ENCODE results near the gene THSD7B.
"Not testable (repeated sequence)": the region's sequence is repeated elsewhere in the genome, so short reads cannot be mapped to it uniquely, and the experiment has no call there.

THSD7B gene

GRCh38 chr2:137444970-137445369 is 679.6 kb downstream of the THSD7B start:
- no peak for DNase-seq

- no peak for DNase-seq
Observed at GRCh38 chr2:137449454-137449853, 684.1 kb downstream of the THSD7B start.

GRCh38 chr2:137454886-137455285 is 689.5 kb downstream of the THSD7B start:
- DNase-seq = no peak

GRCh38 chr2:137467246-137467862 is 702.0 kb downstream of the THSD7B start:
- no peak for DNase-seq

GRCh38 chr2:137493261-137493660 is 727.9 kb downstream of the THSD7B start:
- DNase-seq = no peak

- DNase-seq = no peak
Observed at GRCh38 chr2:137500599-137500998, 735.3 kb downstream of the THSD7B start.

GRCh38 chr2:137507237-137507636 is 741.9 kb downstream of the THSD7B start:
- no peak for DNase-seq

- no peak for DNase-seq
Observed at GRCh38 chr2:137508739-137509384, 743.5 kb downstream of the THSD7B start.

- DNase-seq = no peak
Observed at GRCh38 chr2:137511526-137511925, 746.2 kb downstream of the THSD7B start.

GRCh38 chr2:137521653-137522619 is 756.6 kb downstream of the THSD7B start:
- no peak for DNase-seq

GRCh38 chr2:137522620-137523011 is 757.3 kb downstream of the THSD7B start:
- DNase-seq = no peak

- no peak for DNase-seq
Observed at GRCh38 chr2:137523931-137524330, 758.6 kb downstream of the THSD7B start.

GRCh38 chr2:137525132-137525531 is 759.8 kb downstream of the THSD7B start:
- no peak for DNase-seq

GRCh38 chr2:137525641-137526190 is 760.4 kb downstream of the THSD7B start:
- DNase-seq = no peak

GRCh38 chr2:137535897-137536296 is 770.6 kb downstream of the THSD7B start:
- DNase-seq = no peak

GRCh38 chr2:137539336-137539735 is 774.0 kb downstream of the THSD7B start:
- DNase-seq = no peak

GRCh38 chr2:137547842-137548241 is 782.5 kb downstream of the THSD7B start:
- no peak for DNase-seq

- DNase-seq = no peak
Observed at GRCh38 chr2:137566387-137566786, 801.0 kb downstream of the THSD7B start.

GRCh38 chr2:137570484-137570883 is 805.1 kb downstream of the THSD7B start:
- DNase-seq = no peak

GRCh38 chr2:137587834-137588233 is 822.5 kb downstream of the THSD7B start:
- DNase-seq = not testable (repeated sequence)

- DNase-seq = not testable (repeated sequence)
Observed at GRCh38 chr2:137588578-137588977, 823.2 kb downstream of the THSD7B start.

GRCh38 chr2:137590102-137590501 is 824.8 kb downstream of the THSD7B start:
- no peak for DNase-seq

- DNase-seq = no peak
Observed at GRCh38 chr2:137607722-137608318, 842.5 kb downstream of the THSD7B start.
